ENCODE data around the gene ERICH2.

The ERICH2 gene

GRCh38 chr2:170763232-170763631 is 6.9 kb upstream of the ERICH2 start:
- DNase-seq (ENCODE audit: low read depth) = no peak
- no peak for TF ChIP-seq CTCF (conservative IDR thresholded peaks at IDR 0.05; ENCODE audit: low read length)
- no peak overlapping the region for H3K4me3 ChIP-seq (ENCODE audit: low read length)

GRCh38 chr2:170764880-170765261 is 5.3 kb upstream of the ERICH2 start:
- TF ChIP-seq CTCF (conservative IDR thresholded peaks at IDR 0.05; ENCODE audit: low read length) = no peak
- no peak for DNase-seq (ENCODE audit: low read depth)
- H3K4me3 ChIP-seq (ENCODE audit: low read length) = no peak overlapping the region

GRCh38 chr2:170766693-170767092 is 3.5 kb upstream of the ERICH2 start:
- H3K4me3 ChIP-seq (ENCODE audit: low read length) = no peak overlapping the region
- no peak for TF ChIP-seq CTCF (conservative IDR thresholded peaks at IDR 0.05; ENCODE audit: low read length)
- DNase-seq (ENCODE audit: low read depth) = no peak

DNA sequence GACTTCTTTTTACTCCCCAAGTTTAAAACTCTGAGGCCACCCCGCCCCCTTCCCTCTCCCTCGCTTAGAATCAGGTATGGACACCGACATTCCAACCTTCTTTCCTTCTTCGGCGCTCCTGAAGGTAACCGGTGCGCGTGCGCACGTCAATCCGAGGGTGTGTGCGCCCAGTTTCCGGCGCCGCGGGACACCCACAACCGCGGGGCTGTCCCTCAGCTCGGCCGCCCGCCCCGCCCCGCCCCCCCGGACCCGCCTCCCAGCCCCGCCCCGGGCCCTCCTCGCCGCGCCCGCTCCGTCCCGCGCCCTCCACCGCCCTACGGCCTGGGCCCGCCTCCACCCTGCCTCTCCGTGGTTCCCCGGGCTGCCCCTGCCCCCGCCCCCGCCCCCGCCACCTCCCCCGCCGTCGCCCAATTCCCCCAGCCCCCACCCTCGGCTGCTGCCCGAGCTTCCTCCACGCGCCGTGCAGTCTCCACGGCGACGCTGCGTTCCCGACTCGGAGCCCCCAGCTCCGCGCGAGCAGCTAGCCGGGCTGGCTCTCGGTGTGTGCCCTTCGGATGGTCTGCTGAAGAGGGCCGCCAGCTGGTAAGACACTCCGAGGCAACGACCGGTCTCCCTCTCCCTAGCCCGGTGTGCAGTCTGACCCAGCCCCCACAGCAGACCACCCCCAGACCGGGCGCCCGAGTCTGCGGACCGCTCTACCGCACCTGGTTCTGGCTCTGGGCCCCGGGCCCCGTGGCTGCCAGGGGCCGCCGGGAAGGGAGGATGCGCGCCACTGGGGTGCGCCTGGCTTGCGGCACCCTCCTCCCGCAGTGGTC is 635 bp downstream of the ERICH2 start:
- peak; percentile 46 for DNase-seq (ENCODE audit: low read depth)
- H3K4me3 ChIP-seq (ENCODE audit: low read length) = peak overlapping the region; percentile 69
- TF ChIP-seq CTCF (conservative IDR thresholded peaks at IDR 0.05; ENCODE audit: low read length) = no peak

DNA sequence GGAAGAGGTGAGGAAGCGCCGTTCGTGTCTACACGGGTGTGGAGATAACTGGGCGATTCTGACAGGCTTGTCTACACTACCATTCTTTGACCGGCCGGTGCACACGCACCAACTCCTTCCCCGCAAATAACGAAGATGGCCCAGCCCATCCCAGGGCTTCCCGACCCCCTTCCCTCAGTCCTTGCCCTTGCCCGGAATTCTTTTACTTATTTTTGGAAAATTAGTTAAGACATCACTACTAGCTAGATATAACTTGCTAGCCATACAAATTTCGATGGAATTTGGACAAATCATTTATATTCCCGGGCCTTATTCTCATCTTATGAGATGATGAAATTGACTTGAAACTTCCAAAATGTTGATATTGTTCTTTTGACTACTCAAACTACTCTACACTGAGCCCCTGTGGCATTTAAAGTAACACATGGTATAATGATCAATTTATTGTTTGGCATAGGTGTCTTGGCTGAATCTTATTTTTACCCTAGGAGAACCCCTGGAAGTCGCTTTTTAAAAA is 1.3 kb downstream of the ERICH2 start:
- no peak for TF ChIP-seq CTCF (conservative IDR thresholded peaks at IDR 0.05; ENCODE audit: low read length)
- no peak for DNase-seq (ENCODE audit: low read depth)
- peak overlapping the region; percentile 63 for H3K4me3 ChIP-seq (ENCODE audit: low read length)

- no peak for DNase-seq (ENCODE audit: low read depth)
- H3K4me3 ChIP-seq (ENCODE audit: low read length) = no peak overlapping the region
- TF ChIP-seq CTCF (conservative IDR thresholded peaks at IDR 0.05; ENCODE audit: low read length) = no peak
These were observed 2.1 kb downstream of the ERICH2 start for GRCh38 chr2:170772295-170772694.

- TF ChIP-seq CTCF (conservative IDR thresholded peaks at IDR 0.05; ENCODE audit: low read length) = no peak
- H3K4me3 ChIP-seq (ENCODE audit: low read length) = no peak overlapping the region
These were observed 3.9 kb downstream of the ERICH2 start for GRCh38 chr2:170774074-170774473.

More at GRCh38 chr2:170774074-170774473, 3.9 kb downstream of the ERICH2 start:
- no peak for DNase-seq (ENCODE audit: low read depth)
